Astrocyte (in vitro differentiated cells and primary cell): ENCODE data around the gene NUP214.

Experiments
- CTCF ChIP-seq: IDR thresholded peaks from 2 replicates; pipeline ENCODE4 v1.5.1; 2011; ENCODE audit warnings: low read depth, mild to moderate bottlenecking, inconsistent platforms, low read length, moderate library complexity; ENCODE audit not compliant: insufficient read depth
- EZH2 ChIP-seq: IDR thresholded peaks from 2 replicates; pipeline ENCODE4 v1.6.1; 2012; ENCODE audit warnings: mild to moderate bottlenecking, low read length, inconsistent platforms; ENCODE audit not compliant: insufficient read depth

DNA sequence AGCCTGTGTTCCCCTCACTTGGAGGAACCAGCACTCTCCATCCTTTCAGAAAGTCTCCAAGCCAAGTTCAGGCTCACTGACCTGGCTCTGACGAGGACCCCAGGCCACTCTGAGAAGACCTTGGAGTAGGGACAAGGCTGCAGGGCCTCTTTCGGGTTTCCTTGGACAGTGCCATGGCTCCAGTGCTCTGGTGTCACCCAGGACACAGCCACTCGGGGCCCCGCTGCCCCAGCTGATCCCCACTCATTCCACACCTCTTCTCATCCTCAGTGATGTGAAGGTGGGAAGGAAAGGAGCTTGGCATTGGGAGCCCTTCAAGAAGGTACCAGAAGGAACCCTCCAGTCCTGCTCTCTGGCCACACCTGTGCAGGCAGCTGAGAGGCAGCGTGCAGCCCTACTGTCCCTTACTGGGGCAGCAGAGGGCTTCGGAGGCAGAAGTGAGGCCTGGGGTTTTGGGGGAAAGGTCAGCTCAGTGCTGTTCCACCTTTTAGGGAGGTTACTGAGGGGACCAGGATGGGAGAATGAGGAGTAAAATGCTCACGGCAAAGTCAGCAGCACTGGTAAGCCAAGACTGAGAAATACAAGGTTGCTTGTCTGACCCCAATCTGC lies 4.7 kb upstream of the NUP214 start:
- TF ChIP-seq CTCF = no peak
- no peak for TF ChIP-seq EZH2
